OCI-LY1 (cell line): Measurements from ENCODE around the gene TOMM22.

ENCODE experiments used
- EZH2 ChIP-seq: fragments of 200-600 bp; sonication (generic), shearing (Covaris generic); IDR thresholded peaks from 2 replicates; pipeline ENCODE4 v1.8.0; 2017; ENCODE audit warnings: borderline replicate concordance, mixed run types, mild to moderate bottlenecking, antibody characterized with exemption, low read length, moderate library complexity, mixed read lengths
- TF ChIP-seq, protein P1 (sequence below): fragments of 200-600 bp; sonication (generic), shearing (Covaris generic); IDR thresholded peaks from 2 replicates; pipeline ENCODE4 v1.5.1; 2017; ENCODE audit warnings: mild to moderate bottlenecking, antibody characterized with exemption, low read length, moderate library complexity, mixed read lengths

DNA sequence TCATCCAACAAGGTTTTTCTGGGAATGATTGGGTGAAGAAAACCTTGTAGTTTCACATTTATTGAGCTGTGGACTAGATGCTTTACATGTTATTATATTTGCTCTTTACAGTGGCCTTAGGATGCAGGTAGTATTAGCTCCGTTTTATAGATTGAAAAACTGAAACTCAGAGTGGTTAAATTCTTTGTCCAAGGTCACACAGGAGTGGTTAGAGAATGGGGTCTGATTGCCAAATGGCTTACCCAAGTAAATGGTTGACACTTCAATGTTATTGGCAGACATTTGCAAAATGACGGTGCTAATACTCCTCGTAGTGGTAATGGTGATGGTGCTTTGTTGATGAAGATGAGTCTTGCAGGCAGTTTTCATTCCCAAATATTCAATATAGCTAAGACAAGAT is 26.2 kb downstream of the TOMM22 start:
- no peak for TF ChIP-seq EZH2
- TF ChIP-seq, protein P1, sequence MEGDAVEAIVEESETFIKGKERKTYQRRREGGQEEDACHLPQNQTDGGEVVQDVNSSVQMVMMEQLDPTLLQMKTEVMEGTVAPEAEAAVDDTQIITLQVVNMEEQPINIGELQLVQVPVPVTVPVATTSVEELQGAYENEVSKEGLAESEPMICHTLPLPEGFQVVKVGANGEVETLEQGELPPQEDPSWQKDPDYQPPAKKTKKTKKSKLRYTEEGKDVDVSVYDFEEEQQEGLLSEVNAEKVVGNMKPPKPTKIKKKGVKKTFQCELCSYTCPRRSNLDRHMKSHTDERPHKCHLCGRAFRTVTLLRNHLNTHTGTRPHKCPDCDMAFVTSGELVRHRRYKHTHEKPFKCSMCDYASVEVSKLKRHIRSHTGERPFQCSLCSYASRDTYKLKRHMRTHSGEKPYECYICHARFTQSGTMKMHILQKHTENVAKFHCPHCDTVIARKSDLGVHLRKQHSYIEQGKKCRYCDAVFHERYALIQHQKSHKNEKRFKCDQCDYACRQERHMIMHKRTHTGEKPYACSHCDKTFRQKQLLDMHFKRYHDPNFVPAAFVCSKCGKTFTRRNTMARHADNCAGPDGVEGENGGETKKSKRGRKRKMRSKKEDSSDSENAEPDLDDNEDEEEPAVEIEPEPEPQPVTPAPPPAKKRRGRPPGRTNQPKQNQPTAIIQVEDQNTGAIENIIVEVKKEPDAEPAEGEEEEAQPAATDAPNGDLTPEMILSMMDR: no peak
